Activated CD4-positive, alpha-beta T cell treated with anti-CD3 and anti-CD28 coated beads, Interleukin-2, Interleukin-4, amounts not matched to agents 100 ng/mL and 50 ng/mL, durations not matched to agents 16 hours and 8 hours (primary cell): ENCODE results near the gene MIEN1.
"Not testable (repeated sequence)": the region's sequence is repeated elsewhere in the genome, so short reads cannot be mapped to it uniquely, and the experiment has no call there.

Experiments used
- DNase-seq: peaks from one replicate; pipeline ENCODE4 v3.0.0-alpha.2; 2020; ENCODE audit warnings: low spot score

The MIEN1 gene

GRCh38 chr17:39716073-39716818 is 14.1 kb downstream of the MIEN1 start:
- DNase-seq = no peak

GRCh38 chr17:39715375-39716072 is 14.8 kb downstream of the MIEN1 start:
- no peak for DNase-seq

GRCh38 chr17:39714234-39714633 is 16.1 kb downstream of the MIEN1 start:
- DNase-seq = no peak

- DNase-seq = no peak
Observed at GRCh38 chr17:39711851-39712250, 18.5 kb downstream of the MIEN1 start.

GRCh38 chr17:39711071-39711470 is 19.3 kb downstream of the MIEN1 start:
- not testable (repeated sequence) for DNase-seq

GRCh38 chr17:39709998-39710964 is 20.1 kb downstream of the MIEN1 start:
- DNase-seq = no peak

- DNase-seq = no peak
Observed at GRCh38 chr17:39709319-39709997, 20.9 kb downstream of the MIEN1 start.

- DNase-seq = no peak
Observed at GRCh38 chr17:39706921-39707337, 23.4 kb downstream of the MIEN1 start.

- DNase-seq = no peak
Observed at GRCh38 chr17:39706383-39706782, 23.9 kb downstream of the MIEN1 start.

GRCh38 chr17:39705786-39706348 is 24.5 kb downstream of the MIEN1 start:
- DNase-seq = no peak

GRCh38 chr17:39704821-39705551 is 25.3 kb downstream of the MIEN1 start:
- DNase-seq = no peak

GRCh38 chr17:39703913-39704312 is 26.4 kb downstream of the MIEN1 start:
- no peak for DNase-seq

GRCh38 chr17:39702901-39703893 is 27.1 kb downstream of the MIEN1 start:
- DNase-seq = no peak

GRCh38 chr17:39701784-39702422 is 28.4 kb downstream of the MIEN1 start:
- no peak for DNase-seq

GRCh38 chr17:39701012-39701783 is 29.1 kb downstream of the MIEN1 start:
- no peak for DNase-seq

GRCh38 chr17:39700148-39700987 is 30.0 kb downstream of the MIEN1 start:
- no peak for DNase-seq

GRCh38 chr17:39699818-39700147 is 30.5 kb downstream of the MIEN1 start, which contains the start of gene ERBB2:
TSS of gene ERBB2 (plus strand) at chr17:39700064. CDS start at chr17:39700239, 175 bp downstream.
- DNase-seq = no peak
